Heart left ventricle (tissue), 13 donors: ENCODE data around the gene DPY19L3.

ENCODE experiments used
- POLR2A ChIP-seq, 2 donors: fragments of 450-650 bp; IDR thresholded peaks; one replicate each; pipeline ENCODE4 v1.6.1; 2017; ENCODE audit warnings: antibody characterized with exemption in 2 of 2, mild to moderate bottlenecking in 2 of 2, moderate library complexity in 2 of 2
- TF ChIP-seq, protein P1 (sequence below), 12 donors: fragments of 200-600 bp; sonication (generic) in 4 of 12; IDR thresholded peaks; one replicate each; pipeline versions ENCODE4 v1.5.0 to v1.8.0; 2018 to 2022; ENCODE audit warnings: antibody characterized with exemption in 12 of 12, mild to moderate bottlenecking in 5 of 12
- donor health status: ischemic (EF 13 %, LVEDD 7.1; RV severe dilation, severe dysfunction).
- donor health status: DM: no; HTN: yes; CAD: no.
- donor health status: DM: no; HTN: no; CAD: no.
- donor health status: ischemic (EF 25% LVEDD 6.9; RV normal size, moderate dysfunction).
- donor health status: ischemic (EF 25% LVEDD 5.7; RV mildly dilated, moderate dysfunction).
- donor health status: ischemic (EF 35%, LVEDD 5.7; RV mildly dilated, moderate dysfunction).
- donor health status: nonischemic (EF 11% LVEDD 7.7; RV severe dilation, severe dysfunction).
- donor health status: DM: yes; HTN: yes; CAD: no.
- donor health status: PGD.
- donor health status: ischemic (EF 29% LVEDD 5.4; RV normal size, mild dysfunction).
- donor health status: nonischemic (EF 23%, LVEDD 6.1; RV moderate dilation, normal function).

DNA sequence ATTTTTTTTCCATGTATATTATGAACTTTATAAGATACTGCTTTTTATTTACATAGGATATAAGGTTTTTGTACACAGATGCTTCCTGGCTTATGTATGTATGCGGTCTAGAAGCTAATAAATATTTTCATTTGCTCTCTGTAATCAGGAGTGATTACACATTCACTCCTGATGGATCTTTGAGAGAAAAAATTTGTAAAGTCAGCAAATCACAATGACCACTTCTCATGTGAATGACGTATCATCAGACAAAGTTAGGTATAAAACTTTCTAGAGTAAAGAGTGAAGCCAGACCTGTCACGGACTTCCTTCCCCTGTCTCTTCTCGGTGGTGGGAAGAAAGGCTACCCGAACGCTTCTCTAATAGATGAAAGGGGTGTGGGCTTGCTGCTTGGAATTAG lies 31.1 kb downstream of the DPY19L3 start:
- TF ChIP-seq POLR2A (IDR thresholded peaks at IDR 0.05), result no peak
- TF ChIP-seq, protein P1, sequence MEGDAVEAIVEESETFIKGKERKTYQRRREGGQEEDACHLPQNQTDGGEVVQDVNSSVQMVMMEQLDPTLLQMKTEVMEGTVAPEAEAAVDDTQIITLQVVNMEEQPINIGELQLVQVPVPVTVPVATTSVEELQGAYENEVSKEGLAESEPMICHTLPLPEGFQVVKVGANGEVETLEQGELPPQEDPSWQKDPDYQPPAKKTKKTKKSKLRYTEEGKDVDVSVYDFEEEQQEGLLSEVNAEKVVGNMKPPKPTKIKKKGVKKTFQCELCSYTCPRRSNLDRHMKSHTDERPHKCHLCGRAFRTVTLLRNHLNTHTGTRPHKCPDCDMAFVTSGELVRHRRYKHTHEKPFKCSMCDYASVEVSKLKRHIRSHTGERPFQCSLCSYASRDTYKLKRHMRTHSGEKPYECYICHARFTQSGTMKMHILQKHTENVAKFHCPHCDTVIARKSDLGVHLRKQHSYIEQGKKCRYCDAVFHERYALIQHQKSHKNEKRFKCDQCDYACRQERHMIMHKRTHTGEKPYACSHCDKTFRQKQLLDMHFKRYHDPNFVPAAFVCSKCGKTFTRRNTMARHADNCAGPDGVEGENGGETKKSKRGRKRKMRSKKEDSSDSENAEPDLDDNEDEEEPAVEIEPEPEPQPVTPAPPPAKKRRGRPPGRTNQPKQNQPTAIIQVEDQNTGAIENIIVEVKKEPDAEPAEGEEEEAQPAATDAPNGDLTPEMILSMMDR (IDR thresholded peaks at IDR 0.05), result no peak
